Natural killer cell (primary cell): ENCODE results near the gene ZP2. TPM values are rescaled to one million over a fixed set of nuclear protein-coding genes. Genes with fewer than 3 reads are reported as not detected.

Experiments
- ATAC-seq, 3 donors: fragments of 150-1000 bp in 2 of 3; fragments of 200-7000 bp in 1 of 3; cut with Tn5 transposase; 1 replicate in 1 of 3; 2 replicates in 2 of 3; pipeline ENCODE4 v1.10.0; 2021; ENCODE audit warnings: mild to moderate bottlenecking in 2 of 3, moderate library complexity in 2 of 3
- DNase-seq, 2 donors: peaks; one replicate each; pipeline versions ENCODE4 v3.0.0 to v3.0.0-alpha.2; 2013 to 2021; ENCODE audit warnings: mixed read lengths in 1 of 2
- H3K27ac ChIP-seq: one replicate; pipeline ENCODE4 v1.5.1; 2013; ENCODE audit warnings: mild to moderate bottlenecking, low read length
- H3K27me3 ChIP-seq: one replicate; pipeline ENCODE4 v1.6.1; 2013; ENCODE audit warnings: low read length; ENCODE audit not compliant: control insufficient read depth, insufficient read depth
- H3K36me3 ChIP-seq: one replicate; pipeline ENCODE4 v1.6.1; 2013; ENCODE audit warnings: low read length; ENCODE audit not compliant: control insufficient read depth, insufficient read depth
- H3K4me1 ChIP-seq: one replicate; pipeline ENCODE4 v1.6.1; 2013; ENCODE audit warnings: low read length; ENCODE audit not compliant: control insufficient read depth, insufficient read depth
- H3K4me3 ChIP-seq: one replicate; pipeline ENCODE4 v1.5.1; 2013; ENCODE audit warnings: low read length
- H3K9me3 ChIP-seq: one replicate; pipeline ENCODE4 v1.6.1; 2013; ENCODE audit warnings: low read length; ENCODE audit not compliant: control insufficient read depth, insufficient read depth
- H3K27ac Mint-ChIP-seq, 2 donors: one replicate each; pipeline ENCODE4 v1.8.0; 2022; ENCODE audit warnings: mild to moderate bottlenecking in 2 of 2, mixed read lengths in 2 of 2, moderate library complexity in 1 of 2
- H3K27me3 Mint-ChIP-seq, 2 donors: one replicate each; pipeline ENCODE4 v1.8.0; 2022; ENCODE audit warnings: low read depth in 2 of 2, mixed read lengths in 2 of 2
- H3K36me3 Mint-ChIP-seq: one replicate; pipeline ENCODE4 v1.8.0; 2022; ENCODE audit warnings: mixed read lengths
- H3K4me1 Mint-ChIP-seq, 2 donors: one replicate each; pipeline ENCODE4 v1.8.0; 2022; ENCODE audit warnings: mixed read lengths in 2 of 2
- H3K4me3 Mint-ChIP-seq: one replicate; pipeline ENCODE4 v1.8.0; 2022; ENCODE audit warnings: mild to moderate bottlenecking, moderate library complexity, mixed read lengths
- H3K9me3 Mint-ChIP-seq, 2 donors: one replicate each; pipeline ENCODE4 v1.8.0; 2022; ENCODE audit warnings: mixed read lengths in 2 of 2
- CTCF ChIP-seq: fragments of 200-600 bp; IDR thresholded peaks from one replicate; pipeline ENCODE4 v1.8.0; 2022; ENCODE audit warnings: antibody characterized with exemption
- WGBS: methylation state at CpG from one replicate; pipeline ENCODE4 v1.1.7; 2013; ENCODE audit warnings: missing lambda C conversion rate; ENCODE audit not compliant: insufficient coverage; 5-methylcytosine and 5-hydroxymethylcytosine counted together
- intact Hi-C: fragments of 100-400 bp; cut with micrococcal nuclease; formaldehyde crosslinking; loops from one replicate; pipeline ENCODE4 v1.14.2; 2022
- total RNA-seq, 4 donors: library from RNA; stranded (reverse); fragments of 120-200 nt in 1 of 4; gene quantifications; one replicate each; pipeline versions ENCODE4 v1.2.3 to v1.2.4, GENCODE V29; 2013 to 2022

Gene ZP2
- total RNA-seq, 3 donors from 2014 or later (not counting 1 experiment from before 2014, with no cell fraction given) = not detected

- ATAC-seq = no peak
- Histone ChIP-seq H3K4me1 (no peaks in the 10 kb centered on the region), H3K36me3 (peaks cover 7% of the 10 kb centered on the region), H3K4me3 (no peak overlapping the region), H3K27me3 (no peaks in the 10 kb centered on the region), H3K27ac (no peak overlapping the region), H3K9me3 (no peaks in the 10 kb centered on the region)
- no peak for DNase-seq
- intact Hi-C loops = no loop called here
- no peaks in the 10 kb centered on the region for H3K4me1 Mint-ChIP-seq
- H3K4me3 Mint-ChIP-seq = no peak overlapping the region
- no peaks in the 10 kb centered on the region for H3K36me3 Mint-ChIP-seq
- TF ChIP-seq CTCF = no peak
- 98% methylated on average over 5 of the region's 5 CpGs for WGBS
- no peak overlapping the region for H3K27ac Mint-ChIP-seq
- H3K27me3 Mint-ChIP-seq = no peaks in the 10 kb centered on the region
- H3K9me3 Mint-ChIP-seq = no peaks in the 10 kb centered on the region
Measured at GRCh38 chr16:21169249-21169981, 42.0 kb downstream of the ZP2 start.

- 99% methylated on average over 12 of the region's 12 CpGs for WGBS
- H3K27me3 Mint-ChIP-seq = no peaks in the 10 kb centered on the region
Measured at GRCh38 chr16:21167929-21168602, 43.3 kb downstream of the ZP2 start.

GRCh38 chr16:21167360-21167759, 44.0 kb downstream of the ZP2 start:
- no peak overlapping the region for H3K4me3 Mint-ChIP-seq
- intact Hi-C loops = no loop called here

More at GRCh38 chr16:21167929-21168602, 43.3 kb downstream of the ZP2 start:
- Histone ChIP-seq H3K36me3 (peaks cover 7% of the 10 kb centered on the region), H3K27ac (no peak overlapping the region), H3K27me3 (no peaks in the 10 kb centered on the region), H3K9me3 (no peaks in the 10 kb centered on the region), H3K4me3 (no peak overlapping the region), H3K4me1 (no peaks in the 10 kb centered on the region)
- H3K4me1 Mint-ChIP-seq = no peaks in the 10 kb centered on the region
- no peak for DNase-seq
- H3K27ac Mint-ChIP-seq = no peak overlapping the region
- H3K9me3 Mint-ChIP-seq = no peaks in the 10 kb centered on the region
- no peak for TF ChIP-seq CTCF
- ATAC-seq = no peak
- no peaks in the 10 kb centered on the region for H3K36me3 Mint-ChIP-seq
- intact Hi-C loops = no loop called here
- H3K4me3 Mint-ChIP-seq = no peak overlapping the region

More at GRCh38 chr16:21167360-21167759, 44.0 kb downstream of the ZP2 start:
- no peak overlapping the region for H3K27ac ChIP-seq
- peaks cover 7% of the 10 kb centered on the region for H3K36me3 ChIP-seq
- Mint-ChIP-seq H3K27ac (no peak overlapping the region), H3K27me3 (no peaks in the 10 kb centered on the region), H3K9me3 (no peaks in the 10 kb centered on the region), H3K36me3 (no peaks in the 10 kb centered on the region), H3K4me1 (no peaks in the 10 kb centered on the region)
- DNase-seq = no peak
- ATAC-seq = no peak
- H3K9me3 ChIP-seq = no peaks in the 10 kb centered on the region
- TF ChIP-seq CTCF = no peak
- H3K4me3 ChIP-seq = no peak overlapping the region
- no peaks in the 10 kb centered on the region for H3K27me3 ChIP-seq
- no peaks in the 10 kb centered on the region for H3K4me1 ChIP-seq
- 92% methylated on average over 9 of the region's 9 CpGs for WGBS
